Activated CD4-positive, alpha-beta T cell treated with anti-CD3 and anti-CD28 coated beads for 36 hours (primary cell): ENCODE measurements around the gene SKIC8. TPM values are rescaled to one million over a fixed set of nuclear protein-coding genes. Genes with fewer than 3 reads are reported as not detected.

Source experiments
- ATAC-seq: fragments of 200-7000 bp; cut with Tn5 transposase; one replicate; pipeline ENCODE4 v1.10.0; 2021; ENCODE audit warnings: mild to moderate bottlenecking, moderate library complexity
- CTCF ChIA-PET: fragments of 350-600 bp; sonication (Branson Sonifier 250); formaldehyde crosslinking; loops from one replicate; lab custom pipeline; 2021; ENCODE audit warnings: antibody characterized with exemption; lab: Charles Lee
- POLR2A ChIA-PET: fragments of 350-600 bp; sonication (Branson Sonifier 250); formaldehyde crosslinking; loops from one replicate; lab custom pipeline; 2021; ENCODE audit warnings: antibody characterized with exemption, inconsistent platforms; lab: Charles Lee
- DNase-seq: peaks from one replicate; pipeline ENCODE4 v3.0.0-alpha.2; 2020
- H3K27ac Mint-ChIP-seq: one replicate; pipeline ENCODE4 v1.8.0; 2021; ENCODE audit warnings: mixed read lengths
- H3K27me3 Mint-ChIP-seq: one replicate; pipeline ENCODE4 v1.8.0; 2021; ENCODE audit warnings: mixed read lengths
- H3K36me3 Mint-ChIP-seq: one replicate; pipeline ENCODE4 v1.8.0; 2021; ENCODE audit warnings: low read depth, mixed read lengths
- H3K4me1 Mint-ChIP-seq: one replicate; pipeline ENCODE4 v1.8.0; 2021; ENCODE audit warnings: mixed read lengths
- H3K4me3 Mint-ChIP-seq: one replicate; pipeline ENCODE4 v1.8.0; 2021; ENCODE audit warnings: mild to moderate bottlenecking, moderate library complexity, mixed read lengths
- H3K9me3 Mint-ChIP-seq: one replicate; pipeline ENCODE4 v1.8.0; 2021; ENCODE audit warnings: low read depth, mixed read lengths
- intact Hi-C, 2 experiments: fragments of 100-400 bp; cut with DNase I in 1 of 2; cut with micrococcal nuclease in 1 of 2; formaldehyde crosslinking; loops; one replicate each; pipeline versions ENCODE4 v1.14.2 to v1.15.1; 2022 to 2024; cut with DNase I, micrococcal nuclease
- total RNA-seq, 2 experiments: library from RNA; stranded (reverse); gene quantifications; one replicate each; pipeline ENCODE4 v1.2.3, GENCODE V29; 2021

Gene SKIC8
- total RNA-seq, 2 experiments from 2014 or later: 39.2 to 52.6 TPM

DNA sequence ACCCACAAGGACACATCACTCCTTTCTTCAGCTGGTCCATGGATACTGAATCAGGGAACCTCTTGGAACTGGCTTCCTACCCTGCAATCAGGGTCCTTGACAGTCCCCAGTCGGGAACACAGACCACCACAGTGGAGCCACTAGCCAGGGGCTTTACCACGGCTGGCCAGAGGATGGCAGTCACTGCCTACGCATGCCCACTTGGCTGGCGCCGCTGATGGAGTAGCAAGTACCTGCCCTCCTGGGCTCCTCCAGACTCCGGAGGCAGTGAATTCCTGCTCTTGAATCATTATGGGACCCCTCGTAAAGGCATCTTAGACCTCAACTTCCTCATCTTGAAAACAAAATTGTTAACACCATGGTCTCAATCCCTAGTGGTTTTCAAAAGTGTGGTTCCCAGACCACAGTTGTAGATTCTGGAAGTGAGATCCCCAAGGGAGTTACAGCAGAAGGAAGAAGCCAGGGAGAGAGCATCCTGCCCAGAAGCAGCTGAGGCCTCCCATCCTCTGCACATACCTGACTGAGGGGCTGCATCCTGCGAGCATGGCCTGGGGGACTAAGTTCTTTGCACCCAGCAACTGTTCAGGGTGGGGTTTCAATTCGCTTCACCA, 9.1 kb upstream of the SKIC8 start:
- no peaks in the 10 kb centered on the region for H3K4me1 Mint-ChIP-seq
- no peaks in the 10 kb centered on the region for H3K36me3 Mint-ChIP-seq
- no peak overlapping the region for H3K4me3 Mint-ChIP-seq
- ATAC-seq: peak; percentile 87
- no peaks in the 10 kb centered on the region for H3K9me3 Mint-ChIP-seq
- ChIA-PET CTCF (interaction anchor here (0.7 to 4.1 kb wide), 9 partner anchors 9 to 331 kb away, joined by 3 to 25 read pairs (median 4); partner anchors contain the start of gene SKIC8), POLR2A (no interaction called here)
- H3K27ac Mint-ChIP-seq: no peak overlapping the region
- DNase-seq: peak; percentile 81
- peaks cover 4% of the 10 kb centered on the region for H3K27me3 Mint-ChIP-seq
- intact Hi-C loops: loop anchor here (1.0 to 10.0 kb wide), 6 partner anchors 114 to 401 kb away; partner anchors contain the start of gene HYKK (in 1 of the 2)

GRCh38 chr15:78307976-78308375, 8.6 kb upstream of the SKIC8 start:
- DNase-seq: no peak
- ChIA-PET CTCF (interaction anchor here (0.6 to 4.1 kb wide), 9 partner anchors 9 to 332 kb away, joined by 3 to 25 read pairs (median 3); partner anchors contain the start of gene SKIC8), POLR2A (no interaction called here)
- intact Hi-C loops: loop anchor here (1.0 to 10.0 kb wide), 6 partner anchors 115 to 401 kb away; partner anchors contain the start of gene HYKK (in 1 of the 2)
- Mint-ChIP-seq H3K4me3 (no peak overlapping the region), H3K4me1 (no peaks in the 10 kb centered on the region), H3K27ac (no peak overlapping the region), H3K36me3 (no peaks in the 10 kb centered on the region), H3K27me3 (peaks cover 4% of the 10 kb centered on the region), H3K9me3 (no peaks in the 10 kb centered on the region)
- no peak for ATAC-seq

DNA sequence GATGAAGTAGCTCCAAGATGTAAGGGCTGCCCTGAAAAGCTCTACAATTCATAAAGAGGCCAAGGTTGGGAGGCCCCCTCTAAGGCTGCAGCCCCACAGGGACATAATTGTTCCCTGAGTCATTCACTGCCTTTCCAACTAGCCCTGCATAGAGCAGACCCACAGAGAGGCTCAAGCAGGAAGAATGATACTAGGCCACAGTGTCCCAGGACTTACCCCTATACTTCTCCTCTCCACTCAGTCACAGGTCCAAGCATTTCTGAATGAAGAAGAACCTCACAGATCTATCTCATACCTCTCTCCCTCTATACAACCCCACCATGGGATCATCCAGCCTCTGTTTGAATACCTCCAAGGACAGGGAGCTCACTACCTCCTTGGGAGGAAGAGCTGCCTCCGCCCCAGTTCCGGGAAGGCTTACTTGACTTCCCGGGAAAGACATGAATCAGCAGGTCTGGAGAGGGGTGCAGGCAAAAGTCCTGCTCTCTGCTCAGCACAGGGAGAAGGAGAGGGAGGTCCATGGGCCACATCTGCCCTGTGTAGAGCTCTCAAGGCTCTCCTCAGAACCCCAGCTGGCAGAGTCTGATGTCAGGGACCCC, 6.9 kb upstream of the SKIC8 start:
- H3K36me3 Mint-ChIP-seq: no peaks in the 10 kb centered on the region
- CTCF ChIA-PET: interaction anchor here (0.6 to 4.1 kb wide), 3 partner anchors 12 to 300 kb away, joined by 3 to 25 read pairs (median 8); no protein-coding TSS in a partner anchor
- intact Hi-C loops: loop anchor here in 1 of 2 experiments (5.0 to 10.0 kb wide), 2 partner anchors 199 to 311 kb away; partner anchors contain the start of gene HYKK
- peaks cover 14% of the 10 kb centered on the region for H3K4me1 Mint-ChIP-seq
- DNase-seq (no peak), ATAC-seq (no peak)
- H3K27me3 Mint-ChIP-seq: peaks cover 4% of the 10 kb centered on the region
- no peaks in the 10 kb centered on the region for H3K9me3 Mint-ChIP-seq
- POLR2A ChIA-PET: no interaction called here
- H3K4me3 Mint-ChIP-seq: no peak overlapping the region
- H3K27ac Mint-ChIP-seq: no peak overlapping the region

GRCh38 chr15:78304216-78305066, 5.0 kb upstream of the SKIC8 start:
- H3K27me3 Mint-ChIP-seq: peaks cover 4% of the 10 kb centered on the region
- ATAC-seq (no peak), DNase-seq (no peak)
- H3K27ac Mint-ChIP-seq: no peak overlapping the region
- H3K9me3 Mint-ChIP-seq: no peaks in the 10 kb centered on the region
- intact Hi-C loops: loop anchor here in 1 of 2 experiments (5.0 to 10.0 kb wide), 2 partner anchors 200 to 313 kb away; partner anchors contain the start of gene HYKK
- ChIA-PET POLR2A (no interaction called here), CTCF (interaction anchor here (1.8 kb wide), 1 partner anchor 11 kb away, joined by 8 read pairs; no protein-coding TSS in a partner anchor)
- peaks cover under 1% of the 10 kb centered on the region for H3K36me3 Mint-ChIP-seq
- H3K4me3 Mint-ChIP-seq: no peak overlapping the region
- H3K4me1 Mint-ChIP-seq: peaks cover 17% of the 10 kb centered on the region

GRCh38 chr15:78302579-78303312, 3.3 kb upstream of the SKIC8 start:
- POLR2A ChIA-PET: no interaction called here
- peaks cover 24% of the 10 kb centered on the region for H3K4me1 Mint-ChIP-seq
- ATAC-seq: no peak
- no peak overlapping the region for H3K27ac Mint-ChIP-seq
- DNase-seq: no peak
- H3K9me3 Mint-ChIP-seq: no peaks in the 10 kb centered on the region
- CTCF ChIA-PET: interaction anchor here (1.0 kb wide), 1 partner anchor 21 kb away, joined by 3 read pairs; no protein-coding TSS in a partner anchor
- H3K36me3 Mint-ChIP-seq: peaks cover 2% of the 10 kb centered on the region
- no peaks in the 10 kb centered on the region for H3K27me3 Mint-ChIP-seq
- no peak overlapping the region for H3K4me3 Mint-ChIP-seq
- intact Hi-C loops: loop anchor here in 1 of 2 experiments (10.0 kb wide), 1 partner anchor 202 kb away; the partner anchor contains the start of gene HYKK

DNA sequence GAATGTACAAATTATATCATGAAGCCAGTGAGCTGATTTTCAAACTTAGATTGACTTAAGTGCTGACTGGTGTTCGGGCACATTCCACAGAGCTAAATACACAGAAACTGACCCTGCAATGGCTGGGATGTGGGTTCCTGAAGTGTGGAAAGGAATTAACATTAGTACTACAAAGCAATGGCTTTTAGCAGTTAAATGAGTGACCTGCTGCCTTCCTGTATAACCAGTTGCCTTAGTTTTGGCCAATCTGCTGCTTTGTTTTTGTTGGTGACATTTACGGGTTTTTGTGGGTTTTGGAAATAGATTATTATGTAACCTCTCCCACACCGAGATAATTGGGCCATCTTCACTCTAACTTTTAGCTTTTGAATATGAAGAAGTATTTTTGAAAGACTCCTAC, 2.4 kb upstream of the SKIC8 start:
- no peak for DNase-seq
- POLR2A ChIA-PET: no interaction called here
- Mint-ChIP-seq H3K4me3 (no peak overlapping the region), H3K27ac (no peak overlapping the region), H3K27me3 (no peaks in the 10 kb centered on the region), H3K4me1 (peaks cover 29% of the 10 kb centered on the region), H3K9me3 (no peaks in the 10 kb centered on the region), H3K36me3 (peaks cover 2% of the 10 kb centered on the region)
- no peak for ATAC-seq
- intact Hi-C loops: loop anchor here in 1 of 2 experiments (10.0 kb wide), 1 partner anchor 203 kb away; the partner anchor contains the start of gene HYKK
- CTCF ChIA-PET: interaction anchor here (0.6 kb wide), 1 partner anchor 194 kb away, joined by 3 read pairs; no protein-coding TSS in a partner anchor

DNA sequence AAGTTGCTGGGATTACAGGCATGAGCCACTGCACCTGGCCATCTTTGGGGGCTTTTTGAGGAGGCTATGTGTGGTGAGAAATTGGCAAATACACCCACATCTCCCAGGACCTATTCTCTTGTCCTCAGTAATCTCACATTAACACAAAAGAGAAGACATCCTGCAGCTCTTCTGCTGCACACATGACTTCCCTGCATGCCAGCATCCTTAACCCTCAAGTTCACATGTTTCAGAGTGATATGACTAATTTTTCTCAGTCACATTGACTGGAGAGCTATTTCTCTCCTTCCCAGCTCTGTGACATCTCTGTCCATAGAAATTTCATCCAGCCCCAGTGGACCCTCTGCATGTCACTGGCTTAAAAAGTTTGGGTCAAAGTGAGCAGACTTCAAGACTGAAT, 1.9 kb upstream of the SKIC8 start:
- no peak for DNase-seq
- ATAC-seq: no peak
- intact Hi-C loops: loop anchor here in 1 of 2 experiments (10.0 kb wide), 1 partner anchor 203 kb away; the partner anchor contains the start of gene HYKK
- CTCF ChIA-PET: interaction anchor here (0.6 kb wide), 1 partner anchor 391 kb away, joined by 3 read pairs; no protein-coding TSS in a partner anchor
- POLR2A ChIA-PET: no interaction called here
- Mint-ChIP-seq H3K9me3 (no peaks in the 10 kb centered on the region), H3K4me3 (no peak overlapping the region), H3K27me3 (no peaks in the 10 kb centered on the region), H3K27ac (peak overlapping the region; percentile 42), H3K4me1 (peaks cover 29% of the 10 kb centered on the region), H3K36me3 (peaks cover 2% of the 10 kb centered on the region)

DNA sequence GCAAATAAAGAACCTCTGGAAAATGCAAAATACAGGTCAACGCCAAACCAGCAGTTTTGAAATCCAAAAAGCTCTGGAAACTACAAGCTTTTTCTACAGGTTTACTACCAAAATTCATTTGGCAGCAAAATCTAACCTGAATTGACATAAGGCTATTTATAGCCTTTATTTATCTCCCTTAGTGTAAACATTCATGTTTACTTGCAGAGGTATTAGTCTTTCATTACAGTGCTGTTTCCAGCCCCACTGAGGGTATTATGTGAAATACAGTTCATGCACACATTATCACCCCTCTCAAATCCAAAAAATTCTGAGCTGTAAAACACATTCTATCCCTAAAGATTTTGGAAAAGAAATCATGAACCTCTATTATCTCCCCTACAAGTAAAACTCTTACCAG, 7.2 kb downstream of the SKIC8 start:
- DNase-seq (no peak), ATAC-seq (no peak)
- ChIA-PET POLR2A (no interaction called here), CTCF (interaction anchor here (1.0 to 2.9 kb wide), 3 partner anchors 9 to 27 kb away, joined by 3 to 8 read pairs (median 5); no protein-coding TSS in a partner anchor)
- H3K27me3 Mint-ChIP-seq: no peaks in the 10 kb centered on the region
- H3K27ac Mint-ChIP-seq: no peak overlapping the region
- H3K4me3 Mint-ChIP-seq: no peak overlapping the region
- peaks cover 45% of the 10 kb centered on the region for H3K36me3 Mint-ChIP-seq
- H3K4me1 Mint-ChIP-seq: peaks cover 3% of the 10 kb centered on the region
- intact Hi-C loops: no loop called here
- H3K9me3 Mint-ChIP-seq: no peaks in the 10 kb centered on the region

GRCh38 chr15:78291698-78292097, 7.7 kb downstream of the SKIC8 start:
- ChIA-PET CTCF (interaction anchor here (0.6 to 1.8 kb wide), 4 partner anchors 8 to 39 kb away, joined by 3 to 5 read pairs (median 4); partner anchors contain the start of gene SKIC8), POLR2A (no interaction called here)
- ATAC-seq (no peak), DNase-seq (no peak)
- intact Hi-C loops: no loop called here
- H3K36me3 Mint-ChIP-seq: peaks cover 46% of the 10 kb centered on the region
- no peaks in the 10 kb centered on the region for H3K27me3 Mint-ChIP-seq
- no peak overlapping the region for H3K4me3 Mint-ChIP-seq
- H3K27ac Mint-ChIP-seq: no peak overlapping the region
- H3K4me1 Mint-ChIP-seq: no peaks in the 10 kb centered on the region
- H3K9me3 Mint-ChIP-seq: no peaks in the 10 kb centered on the region

DNA sequence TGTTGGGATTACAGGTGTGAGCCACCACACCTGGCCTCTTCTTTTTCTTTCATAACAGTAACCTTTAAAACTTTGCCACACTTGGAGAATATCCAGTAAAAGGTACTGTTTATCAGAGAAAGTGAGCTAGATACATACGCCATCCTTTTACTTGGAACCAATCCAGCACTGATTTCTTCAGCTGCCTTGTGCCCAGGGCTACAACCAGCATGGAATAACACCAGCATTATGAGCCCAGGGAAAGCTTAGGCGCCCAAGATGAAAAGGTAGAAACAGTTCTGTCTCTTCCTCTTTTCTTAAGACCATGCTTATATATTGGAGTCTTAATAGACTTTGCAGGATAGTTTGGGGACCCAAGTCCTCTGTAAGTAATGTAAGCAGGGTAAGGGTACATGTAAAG, 8.4 kb downstream of the SKIC8 start:
- H3K36me3 Mint-ChIP-seq: peaks cover 52% of the 10 kb centered on the region
- ATAC-seq: no peak
- no peaks in the 10 kb centered on the region for H3K4me1 Mint-ChIP-seq
- no peak overlapping the region for H3K27ac Mint-ChIP-seq
- CTCF ChIA-PET: interaction anchor here (0.6 to 1.8 kb wide), 3 partner anchors 8 to 40 kb away, joined by 3 to 5 read pairs (median 4); partner anchors contain the start of gene SKIC8
- no peaks in the 10 kb centered on the region for H3K9me3 Mint-ChIP-seq
- H3K27me3 Mint-ChIP-seq: no peaks in the 10 kb centered on the region
- H3K4me3 Mint-ChIP-seq: no peak overlapping the region
- no peak for DNase-seq
- POLR2A ChIA-PET: no interaction called here
- intact Hi-C loops: no loop called here
